Body of pancreas (tissue), 4 donors: ENCODE results near the gene C1QTNF4.

Experiments used
- POLR2A ChIP-seq, 3 donors: fragments of 450-650 bp; IDR thresholded peaks; one replicate each; pipeline ENCODE4 v1.6.1; 2016; ENCODE audit warnings: antibody characterized with exemption in 3 of 3, mild to moderate bottlenecking in 2 of 3
- TF ChIP-seq, protein P1 (sequence below), 7 experiments: fragments of 450-650 bp in 4 of 7; fragments of 200-600 bp in 3 of 7; sonication (generic) in 3 of 7; IDR thresholded peaks; one replicate each; pipeline ENCODE4 v1.5.1; 2016 to 2019; ENCODE audit warnings: antibody characterized with exemption in 7 of 7

GRCh38 chr11:47589118-47589517 lies 5.1 kb downstream of the C1QTNF4 start:
- TF ChIP-seq, protein P1, sequence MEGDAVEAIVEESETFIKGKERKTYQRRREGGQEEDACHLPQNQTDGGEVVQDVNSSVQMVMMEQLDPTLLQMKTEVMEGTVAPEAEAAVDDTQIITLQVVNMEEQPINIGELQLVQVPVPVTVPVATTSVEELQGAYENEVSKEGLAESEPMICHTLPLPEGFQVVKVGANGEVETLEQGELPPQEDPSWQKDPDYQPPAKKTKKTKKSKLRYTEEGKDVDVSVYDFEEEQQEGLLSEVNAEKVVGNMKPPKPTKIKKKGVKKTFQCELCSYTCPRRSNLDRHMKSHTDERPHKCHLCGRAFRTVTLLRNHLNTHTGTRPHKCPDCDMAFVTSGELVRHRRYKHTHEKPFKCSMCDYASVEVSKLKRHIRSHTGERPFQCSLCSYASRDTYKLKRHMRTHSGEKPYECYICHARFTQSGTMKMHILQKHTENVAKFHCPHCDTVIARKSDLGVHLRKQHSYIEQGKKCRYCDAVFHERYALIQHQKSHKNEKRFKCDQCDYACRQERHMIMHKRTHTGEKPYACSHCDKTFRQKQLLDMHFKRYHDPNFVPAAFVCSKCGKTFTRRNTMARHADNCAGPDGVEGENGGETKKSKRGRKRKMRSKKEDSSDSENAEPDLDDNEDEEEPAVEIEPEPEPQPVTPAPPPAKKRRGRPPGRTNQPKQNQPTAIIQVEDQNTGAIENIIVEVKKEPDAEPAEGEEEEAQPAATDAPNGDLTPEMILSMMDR (IDR thresholded peaks at IDR 0.05): no peak
- TF ChIP-seq POLR2A (IDR thresholded peaks at IDR 0.05): no peak
